ENCODE measurements around the gene FCHO2. TPM values are rescaled to one million over a fixed set of nuclear protein-coding genes. Genes with fewer than 3 reads are reported as not detected.
A peak's percentile ranks its signal among the peaks of the same experiment; 100 is the strongest.

Gene FCHO2
- total RNA-seq, 6 experiments from 2014 or later: 16.6 to 24.8 (median 19.2) TPM

GRCh38 chr5:73132759-73133158 is 176.9 kb downstream of the FCHO2 start:
- no peaks in the 10 kb centered on the region for H3K9me3 Mint-ChIP-seq
- H3K27ac Mint-ChIP-seq: no peak overlapping the region
- no peak overlapping the region for H3K4me3 Mint-ChIP-seq
- no peak for TF ChIP-seq CTCF (IDR thresholded peaks at IDR 0.05)
- H3K27me3 Mint-ChIP-seq (ENCODE audit: insufficient read depth): peaks cover 7% of the 10 kb centered on the region
- H3K4me1 Mint-ChIP-seq (ENCODE audit: low read depth): peaks cover 14% of the 10 kb centered on the region
- H3K36me3 Mint-ChIP-seq (ENCODE audit: low read depth): no peaks in the 10 kb centered on the region
- no peak for DNase-seq

GRCh38 chr5:73135021-73135420 is 179.2 kb downstream of the FCHO2 start:
- Mint-ChIP-seq H3K4me1 (ENCODE audit: low read depth) (peaks cover 14% of the 10 kb centered on the region), H3K27ac (no peak overlapping the region), H3K27me3 (ENCODE audit: insufficient read depth) (peaks cover 5% of the 10 kb centered on the region), H3K9me3 (no peaks in the 10 kb centered on the region), H3K4me3 (no peak overlapping the region), H3K36me3 (ENCODE audit: low read depth) (no peaks in the 10 kb centered on the region)
- TF ChIP-seq CTCF (IDR thresholded peaks at IDR 0.05): no peak
- no peak for DNase-seq

GRCh38 chr5:73135429-73136054 is 179.7 kb downstream of the FCHO2 start:
- Mint-ChIP-seq H3K4me3 (no peak overlapping the region), H3K9me3 (no peaks in the 10 kb centered on the region), H3K27me3 (ENCODE audit: insufficient read depth) (peaks cover 2% of the 10 kb centered on the region; the same call in 1 of the 2 replicates), H3K27ac (no peak overlapping the region), H3K4me1 (ENCODE audit: low read depth) (peaks cover 14% of the 10 kb centered on the region), H3K36me3 (ENCODE audit: low read depth) (no peaks in the 10 kb centered on the region)
- TF ChIP-seq CTCF (IDR thresholded peaks at IDR 0.05): peak; percentile 75
- peak; percentile 31 for DNase-seq

- H3K27me3 Mint-ChIP-seq (ENCODE audit: insufficient read depth): peaks cover 2% of the 10 kb centered on the region; the same call in 1 of the 2 replicates
- no peaks in the 10 kb centered on the region for H3K9me3 Mint-ChIP-seq
- no peaks in the 10 kb centered on the region for H3K36me3 Mint-ChIP-seq (ENCODE audit: low read depth)
- no peak overlapping the region for H3K27ac Mint-ChIP-seq
- DNase-seq: no peak
- peaks cover 14% of the 10 kb centered on the region for H3K4me1 Mint-ChIP-seq (ENCODE audit: low read depth)
- H3K4me3 Mint-ChIP-seq: no peak overlapping the region
- TF ChIP-seq CTCF (IDR thresholded peaks at IDR 0.05): no peak
Observed at GRCh38 chr5:73136055-73136562, 180.3 kb downstream of the FCHO2 start.

- H3K27ac Mint-ChIP-seq: no peak overlapping the region
- peaks cover 14% of the 10 kb centered on the region for H3K4me1 Mint-ChIP-seq (ENCODE audit: low read depth)
- H3K27me3 Mint-ChIP-seq (ENCODE audit: insufficient read depth): peaks cover 5% of the 10 kb centered on the region
- no peak for TF ChIP-seq CTCF (IDR thresholded peaks at IDR 0.05)
- no peaks in the 10 kb centered on the region for H3K9me3 Mint-ChIP-seq
- H3K36me3 Mint-ChIP-seq (ENCODE audit: low read depth): no peaks in the 10 kb centered on the region
- no peak for DNase-seq
- H3K4me3 Mint-ChIP-seq: no peak overlapping the region
Observed at GRCh38 chr5:73137563-73138530, 182.0 kb downstream of the FCHO2 start.
